H9 (cell line): Measurements from ENCODE around the gene NLE1. TPM values are rescaled to one million over a fixed set of nuclear protein-coding genes. Genes with fewer than 3 reads are reported as not detected.

Source experiments
- DNase-seq: peaks from one replicate; pipeline ENCODE4 v3.0.0-alpha.2; 2017
- H2AFZ ChIP-seq: one replicate; pipeline ENCODE4 v1.6.1; 2013; ENCODE audit warnings: mild to moderate bottlenecking, low read length, control low read depth, moderate library complexity
- H2AK5ac ChIP-seq: 2 replicates; pipeline ENCODE4 v1.6.1; 2013; ENCODE audit warnings: low read length, control low read depth, mixed read lengths; ENCODE audit not compliant: insufficient read length
- H2BK120ac ChIP-seq: one replicate; pipeline ENCODE4 v1.6.1; 2013; ENCODE audit warnings: low read depth, mild to moderate bottlenecking, low read length, control low read depth, inconsistent platforms; ENCODE audit not compliant: poor library complexity, severe bottlenecking
- H2BK12ac ChIP-seq: 2 replicates; pipeline ENCODE4 v1.6.1; 2013; ENCODE audit warnings: low read length, control low read depth, mixed read lengths, low read depth; ENCODE audit not compliant: insufficient read length
- H2BK15ac ChIP-seq: 2 replicates; pipeline ENCODE4 v1.6.1; 2013; ENCODE audit warnings: low read depth, low read length, control low read depth
- H2BK20ac ChIP-seq: one replicate; pipeline ENCODE4 v1.6.1; 2013; ENCODE audit warnings: low read depth, mild to moderate bottlenecking, low read length, control low read depth, inconsistent platforms; ENCODE audit not compliant: poor library complexity, severe bottlenecking
- H2BK5ac ChIP-seq: 2 replicates; pipeline ENCODE4 v1.6.1; 2013; ENCODE audit warnings: low read length, control low read depth, mixed read lengths; ENCODE audit not compliant: insufficient read length
- H3K14ac ChIP-seq: 2 replicates; pipeline ENCODE4 v1.6.1; 2013; ENCODE audit warnings: low read length, control low read depth; ENCODE audit not compliant: insufficient read depth
- H3K18ac ChIP-seq: 2 replicates; pipeline ENCODE4 v1.6.1; 2013; ENCODE audit warnings: low read depth, mild to moderate bottlenecking, mixed read lengths, low read length, control low read depth; ENCODE audit not compliant: insufficient read length
- H3K23ac ChIP-seq: 2 replicates; pipeline ENCODE4 v1.6.1; 2013; ENCODE audit warnings: low read length, control low read depth, mixed read lengths, low read depth; ENCODE audit not compliant: insufficient read length
- H3K23me2 ChIP-seq: 2 replicates; pipeline ENCODE4 v1.6.1; 2013; ENCODE audit warnings: low read depth, mild to moderate bottlenecking, mixed read lengths, low read length, control low read depth; ENCODE audit not compliant: insufficient read length, poor library complexity, severe bottlenecking
- H3K27ac ChIP-seq: 2 replicates; pipeline ENCODE4 v1.5.1; 2013; ENCODE audit warnings: low read length, control low read depth, mixed read lengths, low read depth; ENCODE audit not compliant: insufficient read length
- H3K27me3 ChIP-seq: 2 replicates; pipeline ENCODE4 v1.6.1; 2013; ENCODE audit warnings: low read length, control low read depth, inconsistent platforms; ENCODE audit not compliant: insufficient read depth
- H3K4ac ChIP-seq: 2 replicates; pipeline ENCODE4 v1.6.1; 2013; ENCODE audit warnings: low read depth, mild to moderate bottlenecking, control low read depth, inconsistent platforms, low read length, moderate library complexity
- H3K4me1 ChIP-seq: 2 replicates; pipeline ENCODE4 v1.6.1; 2013; ENCODE audit warnings: low read length, control low read depth, inconsistent platforms; ENCODE audit not compliant: insufficient read depth
- H3K4me2 ChIP-seq: 2 replicates; pipeline ENCODE4 v1.6.1; 2013; ENCODE audit warnings: low read length, control low read depth, mixed read lengths; ENCODE audit not compliant: insufficient read length, insufficient read depth
- H3K56ac ChIP-seq: 2 replicates; pipeline ENCODE4 v1.6.1; 2013; ENCODE audit warnings: low read depth, mild to moderate bottlenecking, mixed read lengths, low read length, control low read depth; ENCODE audit not compliant: insufficient read length
- H3K79me1 ChIP-seq: 2 replicates; pipeline ENCODE4 v1.6.1; 2013; ENCODE audit warnings: low read depth, mild to moderate bottlenecking, moderate library complexity, low read length, control low read depth, inconsistent platforms; ENCODE audit not compliant: insufficient read depth, poor library complexity, severe bottlenecking
- H3K79me2 ChIP-seq: 2 replicates; pipeline ENCODE4 v1.6.1; 2013; ENCODE audit warnings: low read length, control low read depth, inconsistent platforms; ENCODE audit not compliant: insufficient read depth
- H3K9ac ChIP-seq: 2 replicates; pipeline ENCODE4 v1.6.1; 2013; ENCODE audit warnings: low read length, control low read depth, mixed read lengths; ENCODE audit not compliant: insufficient read length; ENCODE audit errors: extremely low read depth
- H3K9me3 ChIP-seq: one replicate; pipeline ENCODE4 v1.6.1; 2013; ENCODE audit warnings: low read depth, low read length, inconsistent platforms; ENCODE audit not compliant: control insufficient read depth
- H3T11ph ChIP-seq: one replicate; pipeline ENCODE4 v1.6.1; 2013; ENCODE audit warnings: mild to moderate bottlenecking, low read length, control low read depth, inconsistent platforms
- H4K20me1 ChIP-seq: one replicate; pipeline ENCODE4 v1.6.1; 2013; ENCODE audit not compliant: control insufficient read depth, insufficient read length, insufficient read depth
- H4K5ac ChIP-seq: 2 replicates; pipeline ENCODE4 v1.6.1; 2013; ENCODE audit warnings: low read depth, mild to moderate bottlenecking, mixed read lengths, low read length, control low read depth; ENCODE audit not compliant: insufficient read length
- H4K8ac ChIP-seq: replicated peaks from 2 replicates; pipeline ENCODE4 v1.6.1; 2013; ENCODE audit warnings: low read length, control low read depth, mixed read lengths, low read depth; ENCODE audit not compliant: insufficient read length
- H4K91ac ChIP-seq: 2 replicates; pipeline ENCODE4 v1.6.1; 2013; ENCODE audit warnings: low read depth, mild to moderate bottlenecking, moderate library complexity, mixed read lengths, low read length, control low read depth; ENCODE audit not compliant: insufficient read length
- H3K27ac Mint-ChIP-seq, 3 experiments: 2 replicates in 2 of 3; 3 replicates in 1 of 3; pipeline ENCODE4 v1.8.0; 2020 to 2021; ENCODE audit warnings: mixed read lengths in 3 of 3, mild to moderate bottlenecking in 1 of 3, moderate library complexity in 1 of 3
- H3K27me3 Mint-ChIP-seq: 2 replicates; pipeline ENCODE4 v1.8.0; 2021; ENCODE audit warnings: low read depth, mild to moderate bottlenecking, moderate library complexity, mixed read lengths
- H3K36me3 Mint-ChIP-seq, 3 experiments: 2 replicates in 2 of 3; 3 replicates in 1 of 3; pipeline ENCODE4 v1.8.0; 2020 to 2021; ENCODE audit warnings: low read depth in 3 of 3, mixed read lengths in 3 of 3; ENCODE audit not compliant: insufficient read depth in 1 of 3
- H3K4me1 Mint-ChIP-seq, 2 experiments: 2 replicates each; pipeline ENCODE4 v1.8.0; 2020; ENCODE audit warnings: mixed read lengths in 2 of 2
- H3K4me3 Mint-ChIP-seq, 2 experiments: 2 replicates in 1 of 2; 3 replicates in 1 of 2; pipeline ENCODE4 v1.8.0; 2020 to 2021; ENCODE audit warnings: mild to moderate bottlenecking in 2 of 2, mixed read lengths in 2 of 2, moderate library complexity in 1 of 2
- H3K9me3 Mint-ChIP-seq, 2 experiments: 2 replicates in 1 of 2; 3 replicates in 1 of 2; pipeline ENCODE4 v1.8.0; 2020; ENCODE audit warnings: mild to moderate bottlenecking in 2 of 2, mixed read lengths in 2 of 2, moderate library complexity in 1 of 2
- CTCF ChIP-seq: fragments of 200-600 bp; sonication (generic); conservative IDR thresholded peaks from 3 replicates; pipeline ENCODE4 v1.8.0; 2021; ENCODE audit warnings: antibody characterized with exemption, mild to moderate bottlenecking
- WGBS: extraction: QIAGEN DNeasy Blood & Tissue Kit; methylation state at CpG from one replicate; pipeline ENCODE4 v1.1.7; 2013; ENCODE audit warnings: missing lambda C conversion rate, low lambda C conversion rate, mixed read lengths; ENCODE audit not compliant: insufficient read length; ENCODE audit errors: extremely low coverage; 5-methylcytosine and 5-hydroxymethylcytosine counted together
- total RNA-seq: library from RNA; stranded (reverse); gene quantifications from 2 replicates; pipeline ENCODE4 v1.2.1, GENCODE V29; 2021

NLE1 gene
- total RNA-seq, 1 experiment from 2014 or later, result 43.9 TPM

- Mint-ChIP-seq H3K9me3 (no peaks in the 10 kb centered on the region), H3K36me3 (no peaks in the 10 kb centered on the region), H3K4me3 (no peak overlapping the region), H3K27ac (no peak overlapping the region), H3K27me3 (no peaks in the 10 kb centered on the region; the same call in 1 of the 2 replicates), H3K4me1 (peaks cover 4 to 6% of the 10 kb centered on the region in 2 experiments)
- H3K18ac ChIP-seq, result no peak overlapping the region
- no peak overlapping the region for H2BK5ac ChIP-seq
- no peak overlapping the region for H4K5ac ChIP-seq
- H3K14ac ChIP-seq, result no peak overlapping the region
- no peak overlapping the region for H3T11ph ChIP-seq
- H3K4ac ChIP-seq, result no peak overlapping the region
- H3K4me1 ChIP-seq, result no peaks in the 10 kb centered on the region; the same call in 1 of the 2 replicates
- H3K9me3 ChIP-seq, result no peaks in the 10 kb centered on the region
- no peak for TF ChIP-seq CTCF
- no peak overlapping the region for H3K27ac ChIP-seq
- H3K4me2 ChIP-seq, result no peak overlapping the region
- no peaks in the 10 kb centered on the region for H3K23me2 ChIP-seq
- no peak overlapping the region for H4K91ac ChIP-seq
- DNase-seq, result no peak
- no peak overlapping the region for H2BK120ac ChIP-seq
- H3K23ac ChIP-seq, result no peak overlapping the region
- no peak overlapping the region for H2BK12ac ChIP-seq
- no peak overlapping the region for H2AK5ac ChIP-seq
- no peak overlapping the region for H2BK15ac ChIP-seq
- no peak overlapping the region for H3K9ac ChIP-seq
- H2BK20ac ChIP-seq, result no peak overlapping the region
- H2AFZ ChIP-seq, result no peak overlapping the region
- H4K20me1 ChIP-seq, result no peaks in the 10 kb centered on the region
- H3K56ac ChIP-seq, result no peak overlapping the region
- WGBS, result no CpG with 5 or more reads among the region's 13 CpGs
- H3K27me3 ChIP-seq, result no peaks in the 10 kb centered on the region
- H3K79me2 ChIP-seq, result no peaks in the 10 kb centered on the region
- H3K79me1 ChIP-seq, result no peaks in the 10 kb centered on the region
- H4K8ac ChIP-seq, result no peak overlapping the region
Observed at GRCh38 chr17:35160354-35161201, 18.5 kb upstream of the NLE1 start.
